A673 (cell line): Measurements from ENCODE around the gene SPATA3. TPM values are rescaled to one million over a fixed set of nuclear protein-coding genes. Genes with fewer than 3 reads are reported as not detected.

Source experiments
- BruUV-seq: library from RNA; stranded (reverse); fragments of 400-500 nt; replicated peaks from 2 replicates; lab custom pipeline; 2021; lab: Mats Ljungman, UMichigan
- CTCF ChIA-PET: fragments of 300-600 bp; sonication (Branson Sonifier 250); formaldehyde crosslinking; loops from one replicate; lab custom pipeline; 2022; ENCODE audit warnings: antibody characterized with exemption; lab: Charles Lee
- POLR2A ChIA-PET: fragments of 300-600 bp; sonication (Branson Sonifier 250); formaldehyde crosslinking; loops from one replicate; lab custom pipeline; 2022; ENCODE audit warnings: antibody characterized with exemption; ENCODE audit not compliant: low non-redundant PET; lab: Charles Lee
- DNase-seq: peaks from one replicate; pipeline ENCODE4 v3.0.0-alpha.2; 2015; ENCODE audit warnings: low spot score
- H3K27ac ChIP-seq: fragments of 200-600 bp; sonication (generic); 2 replicates; pipeline ENCODE4 v1.5.1; 2016; ENCODE audit warnings: mixed run types, low read depth, mild to moderate bottlenecking, mixed read lengths, antibody characterized with exemption, low read length; ENCODE audit not compliant: poor library complexity, severe bottlenecking
- H3K27me3 ChIP-seq: fragments of 200-600 bp; sonication (generic); replicated peaks from 2 replicates; pipeline ENCODE4 v1.6.1; 2017; ENCODE audit warnings: mixed run types, low read depth, mild to moderate bottlenecking, mixed read lengths, antibody characterized with exemption, low read length; ENCODE audit not compliant: insufficient read depth, poor library complexity
- H3K36me3 ChIP-seq: fragments of 200-600 bp; sonication (generic); 2 replicates; pipeline ENCODE4 v1.6.1; 2016; ENCODE audit warnings: mixed run types, mild to moderate bottlenecking, mixed read lengths, antibody characterized with exemption, low read length; ENCODE audit not compliant: insufficient read depth, poor library complexity, severe bottlenecking
- H3K4me1 ChIP-seq: fragments of 200-600 bp; sonication (generic); 2 replicates; pipeline ENCODE4 v1.6.1; 2017; ENCODE audit warnings: mixed run types, mild to moderate bottlenecking, mixed read lengths, antibody characterized with exemption, low read length; ENCODE audit not compliant: insufficient read depth, poor library complexity, severe bottlenecking
- H3K4me3 ChIP-seq: fragments of 200-600 bp; sonication (generic); 2 replicates; pipeline ENCODE4 v1.5.1; 2016; ENCODE audit warnings: low read depth, mixed run types, mild to moderate bottlenecking, mixed read lengths, low read length; ENCODE audit not compliant: poor library complexity, severe bottlenecking
- H3K9me3 ChIP-seq: fragments of 200-600 bp; sonication (generic); 2 replicates; pipeline ENCODE4 v1.6.1; 2016; ENCODE audit warnings: mixed run types, low read depth, mild to moderate bottlenecking, mixed read lengths, antibody characterized with exemption, low read length; ENCODE audit not compliant: poor library complexity, severe bottlenecking
- CTCF ChIP-seq: fragments of 300-800, 200-600 bp; sonication (generic); conservative IDR thresholded peaks from 2 replicates; pipeline ENCODE4 v1.5.1; 2017; ENCODE audit warnings: low read depth, mild to moderate bottlenecking, antibody characterized with exemption, low read length, moderate library complexity, mixed read lengths
- EZH2 ChIP-seq: fragments of 200-600 bp; sonication (generic); IDR thresholded peaks from 2 replicates; pipeline ENCODE4 v1.6.1; 2017; ENCODE audit warnings: borderline replicate concordance, low read depth, mild to moderate bottlenecking, mixed read lengths, antibody characterized with exemption, low read length; ENCODE audit not compliant: poor library complexity, severe bottlenecking
- intact Hi-C: fragments of 100-400 bp; cut with micrococcal nuclease; formaldehyde crosslinking; loops from one replicate; pipeline ENCODE4 v1.10.0; 2022; ENCODE audit not compliant: unreplicated experiment
- total RNA-seq: library from RNA; stranded (reverse); gene quantifications from 2 replicates; pipeline ENCODE4 v1.2.3, GENCODE V29; 2021

The SPATA3 gene
- total RNA-seq, 1 experiment from 2014 or later, result not detected

- TF ChIP-seq CTCF (no peak), EZH2 (peak; percentile 65)
- ChIA-PET POLR2A (no interaction called here), CTCF (interaction anchor here (0.6 kb wide), 1 partner anchor 227 kb away, joined by 10 read pairs; no protein-coding TSS in a partner anchor)
- Histone ChIP-seq H3K4me1 (no peaks in the 10 kb centered on the region), H3K27me3 (peaks cover 90% of the 10 kb centered on the region), H3K9me3 (no peaks in the 10 kb centered on the region), H3K36me3 (no peaks in the 10 kb centered on the region), H3K27ac (no peak overlapping the region), H3K4me3 (no peak overlapping the region)
- no peak for DNase-seq
- intact Hi-C loops, result no loop called here
- BruUV-seq, result no TSS peak
Observed at GRCh38 chr2:231037731-231038482, 42.0 kb downstream of the SPATA3 start.

- DNase-seq, result no peak
- Histone ChIP-seq H3K4me3 (no peak overlapping the region), H3K27me3 (peaks cover 82% of the 10 kb centered on the region), H3K9me3 (no peaks in the 10 kb centered on the region), H3K36me3 (no peaks in the 10 kb centered on the region), H3K4me1 (no peaks in the 10 kb centered on the region), H3K27ac (no peak overlapping the region)
- POLR2A ChIA-PET, result interaction anchor here (0.5 kb wide), 1 partner anchor 183 kb away, joined by 19 read pairs; no protein-coding TSS in a partner anchor
- intact Hi-C loops, result no loop called here
- CTCF ChIA-PET, result no interaction called here
- no TSS peak for BruUV-seq
- TF ChIP-seq EZH2 (no peak), CTCF (no peak)
Observed at GRCh38 chr2:231038483-231039293, 42.8 kb downstream of the SPATA3 start.

- intact Hi-C loops, result no loop called here
- H3K4me3 ChIP-seq, result no peak overlapping the region
- no peak for TF ChIP-seq CTCF
- no peak for TF ChIP-seq EZH2
- H3K27me3 ChIP-seq, result peaks cover 76% of the 10 kb centered on the region
- H3K4me1 ChIP-seq, result no peaks in the 10 kb centered on the region
- BruUV-seq, result no TSS peak
- no peak for DNase-seq
- H3K9me3 ChIP-seq, result no peaks in the 10 kb centered on the region
- ChIA-PET POLR2A (no interaction called here), CTCF (no interaction called here)
- no peaks in the 10 kb centered on the region for H3K36me3 ChIP-seq
- no peak overlapping the region for H3K27ac ChIP-seq
Observed at GRCh38 chr2:231039294-231039664, 43.4 kb downstream of the SPATA3 start.
